Measurements from ENCODE around the gene DPYSL4. TPM values are rescaled to one million over a fixed set of nuclear protein-coding genes. Genes with fewer than 3 reads are reported as not detected.

The DPYSL4 gene
- total RNA-seq, 1 experiment from 2014 or later = 26.3 TPM

- H3K14ac ChIP-seq (ENCODE audit: insufficient read depth, low read length) = peak overlapping the region; percentile 71; the same call in 1 of the 2 replicates
- no peaks in the 10 kb centered on the region for H3K27me3 ChIP-seq (ENCODE audit: insufficient read depth, low read length)
- H3K9me3 Mint-ChIP-seq = no peaks in the 10 kb centered on the region
- no peaks in the 10 kb centered on the region for H4K20me1 ChIP-seq (ENCODE audit: control insufficient read depth, insufficient read depth, insufficient read length)
- no peak for DNase-seq
- no peak overlapping the region for H3K18ac ChIP-seq (ENCODE audit: insufficient read length, low read depth, low read length)
- H4K8ac ChIP-seq (replicated peaks; ENCODE audit: insufficient read length, low read depth, low read length) = no peak overlapping the region
- H3K36me3 Mint-ChIP-seq (ENCODE audit: insufficient read depth in 1 of 3, low read depth in 3 of 3) = no peaks in the 10 kb centered on the region
- no peak overlapping the region for H3K56ac ChIP-seq (ENCODE audit: insufficient read length, low read depth, low read length)
- H3K23ac ChIP-seq (ENCODE audit: insufficient read length, low read depth, low read length) = no peak overlapping the region
- H2BK15ac ChIP-seq (ENCODE audit: low read depth, low read length) = no peak overlapping the region
- WGBS (ENCODE audit: extremely low coverage, insufficient read length, low lambda C conversion rate) = no CpG with 5 or more reads among the region's 6 CpGs
- no peak overlapping the region for H4K5ac ChIP-seq (ENCODE audit: insufficient read length, low read depth, low read length)
- H2AK5ac ChIP-seq (ENCODE audit: insufficient read length, low read length) = no peak overlapping the region
- no peak overlapping the region for H2BK20ac ChIP-seq (ENCODE audit: low read depth, low read length, poor library complexity, severe bottlenecking)
- H3K4me3 Mint-ChIP-seq = no peak overlapping the region
- no peaks in the 10 kb centered on the region for H3K79me1 ChIP-seq (ENCODE audit: insufficient read depth, low read depth, low read length, poor library complexity, severe bottlenecking)
- H3K4ac ChIP-seq (ENCODE audit: low read depth, low read length) = no peak overlapping the region
- H2BK5ac ChIP-seq (ENCODE audit: insufficient read length, low read length) = no peak overlapping the region
- H2BK120ac ChIP-seq (ENCODE audit: low read depth, low read length, poor library complexity, severe bottlenecking) = no peak overlapping the region
- no peaks in the 10 kb centered on the region for H3K23me2 ChIP-seq (ENCODE audit: insufficient read length, low read depth, low read length, poor library complexity, severe bottlenecking)
- no peak overlapping the region for H3K27ac ChIP-seq (ENCODE audit: insufficient read length, low read depth, low read length)
- H3K4me1 Mint-ChIP-seq = peaks cover 9 to 27% of the 10 kb centered on the region in 2 experiments
- no peak overlapping the region for H2BK12ac ChIP-seq (ENCODE audit: insufficient read length, low read depth, low read length)
- no peak overlapping the region for H2AFZ ChIP-seq (ENCODE audit: low read length)
- no peak for TF ChIP-seq CTCF (conservative IDR thresholded peaks at IDR 0.05)
- no peak overlapping the region for H3K27ac Mint-ChIP-seq
- no peak overlapping the region for H3K9ac ChIP-seq (ENCODE audit: extremely low read depth, insufficient read length, low read length)
- no peaks in the 10 kb centered on the region for H3K27me3 Mint-ChIP-seq (ENCODE audit: low read depth)
- H3K4me1 ChIP-seq (ENCODE audit: insufficient read depth, low read length) = no peaks in the 10 kb centered on the region
- H4K91ac ChIP-seq (ENCODE audit: insufficient read length, low read depth, low read length) = no peak overlapping the region
- H3K79me2 ChIP-seq (ENCODE audit: insufficient read depth, low read length) = no peaks in the 10 kb centered on the region
- no peak overlapping the region for H3T11ph ChIP-seq (ENCODE audit: low read length)
- H3K9me3 ChIP-seq (ENCODE audit: control insufficient read depth, low read depth, low read length) = no peaks in the 10 kb centered on the region
- no peak overlapping the region for H3K4me2 ChIP-seq (ENCODE audit: insufficient read depth, insufficient read length, low read length)
These were observed 48.1 kb downstream of the DPYSL4 start for GRCh38 chr10:132234860-132235259.

All from H9 (cell line).